HG03565 (cell line): Measurements from ENCODE around the gene PRSS27.
"Not testable (repeated sequence)": the region's sequence is repeated elsewhere in the genome, so short reads cannot be mapped to it uniquely, and the experiment has no call there.

ENCODE experiments used
- ATAC-seq: cut with Tn5 transposase; IDR thresholded peaks from one replicate; pipeline ENCODE4 v1.9.1; 2021; ENCODE audit warnings: mild to moderate bottlenecking, moderate library complexity; ENCODE audit not compliant: unreplicated experiment

Gene PRSS27

GRCh38 chr16:2728034-2728433, 8.0 kb upstream of the PRSS27 start:
- ATAC-seq, result no peak

DNA sequence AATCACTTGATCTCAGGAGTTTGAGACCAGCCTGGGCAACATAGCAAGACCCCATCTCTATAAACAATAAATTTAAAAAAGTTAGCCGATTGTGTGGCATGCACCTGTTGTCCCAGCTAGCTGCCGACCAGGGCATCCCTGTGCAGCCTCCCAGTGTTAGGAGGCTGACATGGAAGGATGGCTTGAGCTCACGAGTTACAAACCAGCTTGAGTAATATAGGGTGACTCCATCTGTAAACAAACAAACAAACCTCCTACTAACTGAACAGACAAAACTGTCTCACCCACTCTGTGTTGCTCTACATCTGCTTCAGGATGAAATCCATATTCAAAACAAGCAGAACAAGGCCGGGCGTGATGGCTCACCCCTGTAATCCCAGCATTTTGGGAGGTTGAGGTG, 6.9 kb upstream of the PRSS27 start:
- no peak for ATAC-seq

- ATAC-seq, result no peak
These were observed 4.9 kb upstream of the PRSS27 start for GRCh38 chr16:2724816-2725348.

DNA sequence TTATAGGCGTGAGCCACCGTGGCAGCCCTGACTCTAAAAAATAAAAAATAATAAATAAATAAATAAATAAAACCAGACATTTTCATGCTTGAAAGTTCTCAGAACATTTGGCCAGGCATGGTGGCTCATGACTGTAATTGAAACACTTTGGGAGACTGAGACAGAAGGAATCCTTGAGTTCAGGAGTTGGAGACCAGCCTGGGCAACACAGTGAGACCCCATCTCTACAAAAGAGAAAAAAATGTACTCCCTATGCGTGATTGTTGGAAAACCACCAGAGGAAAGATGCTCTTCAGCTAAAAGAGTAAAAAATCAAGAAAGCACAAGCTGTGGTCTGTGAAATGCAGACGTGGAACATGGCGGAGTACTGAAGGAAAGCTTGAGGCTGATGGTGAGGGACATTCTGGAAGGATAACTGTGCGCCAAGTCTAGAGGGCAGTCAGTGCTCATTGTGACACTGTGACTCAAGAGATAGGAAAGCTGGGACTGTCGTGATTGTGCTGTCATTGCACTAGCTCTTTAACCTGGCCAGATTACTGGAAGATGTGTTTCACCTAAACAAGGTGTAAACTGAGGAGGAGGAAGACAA, 4.2 kb upstream of the PRSS27 start:
- ATAC-seq, result no peak

- ATAC-seq, result not testable (repeated sequence)
These were observed 1.7 kb upstream of the PRSS27 start for GRCh38 chr16:2721634-2722173.

GRCh38 chr16:2720719-2721633, 952 bp upstream of the PRSS27 start:
- ATAC-seq, result peak; percentile 81

GRCh38 chr16:2719328-2720063, 528 bp downstream of the PRSS27 start:
- no peak for ATAC-seq

GRCh38 chr16:2717383-2718263, 2.4 kb downstream of the PRSS27 start:
- ATAC-seq, result no peak

DNA sequence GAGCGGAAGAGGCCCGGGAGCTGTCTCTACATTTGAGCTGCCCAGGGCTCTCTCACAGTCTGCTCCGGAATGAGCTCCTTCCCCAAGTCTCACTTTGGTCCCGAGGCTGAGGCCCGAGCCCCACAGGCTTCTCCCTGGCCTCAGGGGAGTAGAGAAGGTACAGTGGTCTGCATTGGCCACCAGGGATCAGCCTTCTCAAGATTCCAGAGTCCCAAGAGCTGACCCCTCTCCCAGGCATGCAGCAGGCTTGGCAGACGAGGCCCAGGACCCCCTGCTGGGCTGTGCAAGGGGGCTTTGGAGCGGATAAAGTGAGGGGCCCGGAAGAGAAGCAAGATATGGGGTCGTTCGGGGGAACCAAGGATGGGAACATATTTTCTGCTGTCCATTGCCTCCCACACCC, 3.1 kb downstream of the PRSS27 start:
- ATAC-seq, result no peak

GRCh38 chr16:2715966-2716885, 3.8 kb downstream of the PRSS27 start:
- no peak for ATAC-seq

DNA sequence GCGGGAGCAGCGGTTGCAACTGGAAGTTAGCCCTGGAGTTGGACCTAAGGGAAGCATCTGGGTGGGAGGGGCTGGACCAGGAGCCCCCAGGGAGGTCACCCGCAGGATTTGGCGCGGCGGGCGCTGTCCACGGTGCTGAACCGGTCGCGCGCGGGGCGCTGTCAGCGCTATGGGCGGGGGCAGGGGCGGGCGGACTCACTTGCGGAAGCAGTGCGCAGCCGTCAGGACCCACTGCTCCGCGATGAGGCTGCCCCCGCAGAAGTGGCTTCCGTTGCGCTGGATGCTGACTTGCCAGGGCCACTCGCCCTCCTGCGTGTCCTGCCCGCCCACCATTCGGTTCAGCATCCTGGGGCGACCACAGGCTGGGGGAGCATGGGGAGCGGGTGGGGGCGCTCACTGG, 4.5 kb downstream of the PRSS27 start:
- ATAC-seq, result no peak

GRCh38 chr16:2715064-2715463, 5.0 kb downstream of the PRSS27 start:
- ATAC-seq, result no peak

DNA sequence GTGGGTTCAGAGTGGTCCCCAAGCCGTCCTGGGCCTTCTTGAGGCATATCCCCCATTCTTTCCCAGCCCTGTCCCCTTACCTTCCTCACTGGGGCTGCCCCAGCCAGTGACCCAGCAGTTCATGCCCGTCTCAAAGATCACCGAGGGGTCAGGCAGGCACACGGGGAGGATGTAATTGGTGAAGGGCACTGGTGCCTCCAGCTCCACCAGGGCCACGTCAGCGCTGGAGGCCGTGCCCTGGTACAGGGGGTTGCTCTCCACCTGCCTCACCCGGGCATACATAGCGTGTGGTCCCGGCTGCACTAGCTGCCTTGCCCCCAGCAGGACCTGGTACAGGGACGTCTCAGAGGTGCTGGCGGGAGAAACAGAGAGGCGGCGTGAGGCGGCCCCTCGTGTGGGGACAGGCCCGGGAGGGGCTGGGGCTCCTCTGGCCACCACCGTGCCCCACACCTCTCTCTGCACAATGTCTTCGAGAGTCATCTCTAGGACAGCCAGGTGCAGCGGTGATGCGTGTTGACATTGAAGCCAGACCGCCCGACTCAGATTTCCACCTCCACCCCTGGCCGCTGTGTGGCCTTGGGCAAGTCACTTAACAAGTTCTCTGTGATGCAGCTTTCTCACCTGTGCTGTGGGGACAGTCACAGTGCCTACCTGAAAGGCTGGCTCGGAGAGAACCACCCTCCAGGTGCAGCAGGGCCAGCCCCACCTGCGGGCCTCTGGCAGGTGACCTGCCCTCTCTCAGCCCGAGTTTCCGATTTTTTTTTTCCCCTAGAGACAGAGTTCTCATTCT, 5.8 kb downstream of the PRSS27 start:
- ATAC-seq, result no peak

DNA sequence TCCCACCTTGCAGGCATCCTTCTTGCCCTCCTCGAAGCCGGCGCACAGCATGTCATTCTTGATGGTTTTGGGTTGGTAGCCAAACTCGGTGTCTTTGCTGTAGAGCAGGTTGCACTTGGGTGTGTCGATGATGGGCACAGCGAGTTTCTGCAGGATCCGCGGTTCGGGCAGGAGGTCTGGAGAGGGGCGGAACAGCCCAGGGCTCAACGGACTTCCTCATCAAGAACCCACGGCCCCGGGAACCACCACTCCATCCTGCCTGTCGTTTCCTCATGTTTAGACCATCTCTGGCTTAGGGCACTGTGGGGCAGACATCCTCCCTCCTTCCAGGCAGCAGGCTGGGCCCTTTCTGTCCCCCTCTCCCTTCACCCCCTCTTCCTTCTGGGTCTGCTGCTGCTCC, 6.5 kb downstream of the PRSS27 start:
- no peak for ATAC-seq

DNA sequence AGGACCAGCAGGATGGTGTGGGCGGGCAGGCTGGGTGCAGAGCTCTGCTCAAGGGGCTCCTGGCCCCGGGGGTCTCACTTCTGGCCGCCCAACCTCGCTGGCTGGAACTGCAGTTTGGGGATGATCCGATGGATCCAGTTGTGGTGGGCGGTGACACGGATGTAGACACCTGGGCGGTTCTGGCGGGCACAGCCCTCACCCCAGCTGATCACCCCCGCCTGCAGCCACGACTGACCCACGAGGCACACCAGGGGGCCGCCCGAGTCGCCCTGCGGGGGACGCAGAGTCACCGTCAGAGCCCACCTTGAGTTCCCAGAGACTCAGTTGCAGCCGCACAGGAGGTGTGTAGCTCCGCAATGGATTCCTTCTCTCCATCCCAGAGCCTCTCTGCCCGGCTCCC, 7.5 kb downstream of the PRSS27 start:
- no peak for ATAC-seq

GRCh38 chr16:2712063-2712441, 8.0 kb downstream of the PRSS27 start:
- no peak for ATAC-seq

DNA sequence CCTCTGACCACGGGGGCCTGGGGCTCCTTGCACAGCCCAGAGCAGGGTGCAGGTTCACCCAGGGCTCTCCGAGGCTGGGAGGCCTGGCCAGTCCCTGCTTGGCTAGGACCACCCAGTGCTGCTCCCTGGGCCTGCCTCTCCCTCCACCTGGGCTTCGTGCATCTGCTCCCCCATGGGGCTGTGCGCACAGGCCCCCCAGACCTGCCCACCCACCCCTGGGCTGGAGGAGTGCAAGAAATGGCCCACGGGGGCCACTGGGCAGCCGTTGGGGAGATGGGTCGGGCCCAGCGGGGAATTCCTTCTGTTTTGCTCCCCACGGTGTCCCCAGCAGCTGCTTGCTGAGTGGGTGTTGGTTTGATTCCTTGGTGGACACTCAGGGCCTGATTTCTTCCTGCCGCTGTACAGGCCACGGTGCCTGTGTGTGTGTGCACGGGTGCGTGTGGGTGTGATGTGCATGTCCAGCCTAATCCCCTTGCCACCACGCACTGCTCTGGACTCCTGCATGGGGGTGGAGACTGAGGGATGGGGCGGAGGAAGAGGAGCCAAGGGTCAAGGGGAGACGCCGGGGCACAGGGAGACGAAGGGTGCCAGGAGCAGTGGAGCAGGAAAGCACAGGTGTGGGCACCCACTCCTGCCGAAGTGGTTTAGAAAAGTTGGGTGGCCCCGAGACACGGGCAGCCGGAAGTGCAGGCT, 8.5 kb downstream of the PRSS27 start:
- ATAC-seq, result no peak

- ATAC-seq, result no peak
These were observed 9.3 kb downstream of the PRSS27 start for GRCh38 chr16:2710711-2711231.
